Effector memory CD4-positive, alpha-beta T cell (primary cell): ENCODE results near the gene PTPA.

ENCODE experiments used
- DNase-seq, 3 donors: peaks; one replicate each; pipeline ENCODE4 v3.0.0-alpha.2; 2020
- H3K27ac ChIP-seq: 2 replicates; pipeline ENCODE4 v1.7.0; 2013; ENCODE audit warnings: mild to moderate bottlenecking, low read length, moderate library complexity; ENCODE audit not compliant: insufficient read depth, poor library complexity, severe bottlenecking
- H3K27me3 ChIP-seq: replicated peaks from 2 replicates; pipeline ENCODE4 v1.7.0; 2013; ENCODE audit warnings: mild to moderate bottlenecking, low read length; ENCODE audit not compliant: insufficient read depth, control insufficient read depth, poor library complexity, severe bottlenecking
- H3K36me3 ChIP-seq: 2 replicates; pipeline ENCODE4 v1.7.0; 2013; ENCODE audit warnings: mild to moderate bottlenecking, low read length, moderate library complexity; ENCODE audit not compliant: control insufficient read depth, insufficient read depth
- H3K4me1 ChIP-seq: 2 replicates; pipeline ENCODE4 v1.7.0; 2013; ENCODE audit warnings: low read length, mild to moderate bottlenecking; ENCODE audit not compliant: control insufficient read depth, insufficient read depth, poor library complexity, severe bottlenecking
- H3K4me3 ChIP-seq: 2 replicates; pipeline ENCODE4 v1.7.0; 2013; ENCODE audit warnings: low read length, low read depth, mild to moderate bottlenecking; ENCODE audit not compliant: insufficient read depth, poor library complexity, severe bottlenecking
- H3K9me3 ChIP-seq: 2 replicates; pipeline ENCODE4 v1.7.0; 2013; ENCODE audit warnings: mild to moderate bottlenecking, low read length, moderate library complexity; ENCODE audit not compliant: control insufficient read depth

PTPA gene

DNA sequence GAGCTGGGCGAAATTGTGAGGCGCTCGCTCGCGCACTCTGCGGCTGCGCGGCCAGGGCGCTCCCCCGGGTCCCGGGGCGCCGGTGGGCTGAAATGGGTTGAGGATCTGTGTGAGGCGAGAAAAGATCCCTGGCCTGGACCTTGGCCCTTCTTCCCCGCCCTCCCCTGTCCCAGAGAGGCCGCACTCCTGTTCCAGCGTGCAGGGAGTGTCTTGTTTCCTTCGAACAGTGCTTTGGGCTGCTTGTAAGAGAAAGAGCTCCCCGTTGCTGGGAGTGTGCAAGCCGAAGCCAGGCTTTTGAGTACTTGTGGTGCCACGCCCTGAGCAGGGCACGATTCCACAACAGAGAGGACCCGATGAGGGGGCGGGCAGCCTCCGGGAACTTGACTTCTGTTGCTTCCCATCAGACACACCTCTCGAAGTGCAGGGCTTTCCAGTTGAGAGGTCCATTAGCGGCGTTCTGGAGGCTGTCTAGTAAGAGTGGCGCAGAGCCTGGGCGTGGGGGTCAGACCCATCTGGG lies 29.8 kb upstream of the PTPA start:
- no peaks in the 10 kb centered on the region for H3K27me3 ChIP-seq
- H3K36me3 ChIP-seq, result peaks cover 17% of the 10 kb centered on the region
- H3K4me1 ChIP-seq, result peaks cover 8% of the 10 kb centered on the region
- peak overlapping the region; percentile 85 for H3K4me3 ChIP-seq
- no peak for DNase-seq
- peak overlapping the region; percentile 61 for H3K27ac ChIP-seq
- no peaks in the 10 kb centered on the region for H3K9me3 ChIP-seq

DNA sequence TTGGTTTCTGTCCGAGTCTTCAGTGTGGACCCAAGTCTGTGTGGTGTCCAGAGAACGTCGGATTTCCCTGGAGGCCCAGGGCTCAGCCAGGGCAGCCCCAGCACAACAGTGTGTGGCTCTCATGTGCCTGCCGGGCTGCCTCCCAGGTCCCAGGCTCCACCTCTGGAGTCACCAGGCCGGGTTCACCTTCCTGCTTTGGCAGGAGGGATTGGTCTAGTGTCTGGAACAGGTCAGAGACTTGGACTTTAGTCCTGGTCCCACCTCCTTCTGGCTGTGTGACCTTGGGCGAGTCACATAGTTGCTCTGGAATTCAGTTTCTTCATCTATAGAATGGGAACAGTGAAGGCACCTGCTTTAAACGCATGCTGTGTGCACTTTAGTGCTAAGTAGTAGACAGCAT lies 27.1 kb upstream of the PTPA start:
- H3K4me3 ChIP-seq, result no peak overlapping the region
- no peak for DNase-seq
- H3K27me3 ChIP-seq, result no peaks in the 10 kb centered on the region
- H3K4me1 ChIP-seq, result peaks cover 8% of the 10 kb centered on the region
- no peaks in the 10 kb centered on the region for H3K9me3 ChIP-seq
- peaks cover 31% of the 10 kb centered on the region for H3K36me3 ChIP-seq
- H3K27ac ChIP-seq, result no peak overlapping the region

DNA sequence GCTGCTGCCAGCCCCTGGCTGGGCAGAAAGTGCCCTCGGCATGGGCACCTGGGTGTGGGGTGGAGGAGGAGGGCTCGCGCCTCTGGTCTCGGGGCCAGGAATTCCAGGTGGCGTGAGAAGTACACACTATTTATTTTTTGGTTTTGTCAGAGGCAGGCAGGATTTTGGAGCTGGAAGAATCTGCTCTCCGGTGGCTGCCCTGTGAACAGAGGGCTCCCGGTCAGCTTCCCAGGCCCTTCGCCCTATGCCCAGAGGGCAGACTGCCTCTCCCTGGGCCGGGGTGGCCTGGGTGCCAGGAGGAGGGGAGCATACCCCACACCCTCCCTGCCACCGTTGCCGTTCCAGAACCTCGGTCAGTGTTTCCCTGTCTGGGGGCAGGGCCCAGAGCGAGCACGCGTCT lies 22.0 kb upstream of the PTPA start:
- Histone ChIP-seq H3K4me3 (no peak overlapping the region), H3K9me3 (no peaks in the 10 kb centered on the region), H3K27me3 (no peaks in the 10 kb centered on the region), H3K27ac (no peak overlapping the region), H3K36me3 (peaks cover 47% of the 10 kb centered on the region), H3K4me1 (no peaks in the 10 kb centered on the region)
- no peak for DNase-seq

DNA sequence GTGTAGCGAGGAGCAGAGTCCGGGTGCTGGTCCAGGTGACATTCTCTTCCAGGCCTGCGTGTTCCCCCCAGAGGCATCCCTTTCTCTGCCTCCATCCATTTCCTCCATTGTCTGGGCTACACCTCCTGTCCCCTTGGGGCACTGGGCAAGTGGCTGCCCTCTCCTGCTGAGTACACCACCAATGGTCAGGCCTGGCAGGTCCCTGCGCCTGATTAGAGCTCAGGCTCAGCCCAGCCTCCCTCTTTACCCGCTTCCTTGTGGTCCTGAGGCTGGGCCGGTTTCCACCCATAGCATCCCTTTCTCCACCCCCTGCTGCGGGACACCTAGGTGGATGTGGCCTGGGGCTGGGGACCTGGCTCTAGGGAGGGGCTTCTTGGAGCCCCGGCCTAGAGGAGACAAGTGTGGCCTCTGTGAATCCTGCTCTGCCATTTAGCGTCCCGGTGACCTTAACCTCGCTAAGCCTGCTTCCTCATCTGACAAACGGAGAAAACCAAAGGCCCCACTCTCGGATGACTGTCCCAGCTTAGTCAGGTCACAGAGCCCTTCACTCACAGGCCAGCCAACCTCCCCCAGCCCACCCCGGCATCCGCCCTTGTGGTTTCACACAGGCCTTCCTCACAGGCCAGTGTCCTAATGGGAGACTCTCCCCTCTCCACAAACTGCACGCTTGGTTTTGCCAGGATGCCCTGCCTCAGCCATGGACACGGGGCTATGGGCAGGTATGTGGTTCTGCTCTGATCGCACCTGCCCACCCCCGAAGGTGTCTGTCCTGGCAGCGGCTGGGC lies 17.4 kb upstream of the PTPA start:
- DNase-seq, result no peak
- peaks cover 18% of the 10 kb centered on the region for H3K36me3 ChIP-seq
- H3K4me1 ChIP-seq, result no peaks in the 10 kb centered on the region
- no peaks in the 10 kb centered on the region for H3K27me3 ChIP-seq
- no peak overlapping the region for H3K4me3 ChIP-seq
- no peak overlapping the region for H3K27ac ChIP-seq
- no peaks in the 10 kb centered on the region for H3K9me3 ChIP-seq

DNA sequence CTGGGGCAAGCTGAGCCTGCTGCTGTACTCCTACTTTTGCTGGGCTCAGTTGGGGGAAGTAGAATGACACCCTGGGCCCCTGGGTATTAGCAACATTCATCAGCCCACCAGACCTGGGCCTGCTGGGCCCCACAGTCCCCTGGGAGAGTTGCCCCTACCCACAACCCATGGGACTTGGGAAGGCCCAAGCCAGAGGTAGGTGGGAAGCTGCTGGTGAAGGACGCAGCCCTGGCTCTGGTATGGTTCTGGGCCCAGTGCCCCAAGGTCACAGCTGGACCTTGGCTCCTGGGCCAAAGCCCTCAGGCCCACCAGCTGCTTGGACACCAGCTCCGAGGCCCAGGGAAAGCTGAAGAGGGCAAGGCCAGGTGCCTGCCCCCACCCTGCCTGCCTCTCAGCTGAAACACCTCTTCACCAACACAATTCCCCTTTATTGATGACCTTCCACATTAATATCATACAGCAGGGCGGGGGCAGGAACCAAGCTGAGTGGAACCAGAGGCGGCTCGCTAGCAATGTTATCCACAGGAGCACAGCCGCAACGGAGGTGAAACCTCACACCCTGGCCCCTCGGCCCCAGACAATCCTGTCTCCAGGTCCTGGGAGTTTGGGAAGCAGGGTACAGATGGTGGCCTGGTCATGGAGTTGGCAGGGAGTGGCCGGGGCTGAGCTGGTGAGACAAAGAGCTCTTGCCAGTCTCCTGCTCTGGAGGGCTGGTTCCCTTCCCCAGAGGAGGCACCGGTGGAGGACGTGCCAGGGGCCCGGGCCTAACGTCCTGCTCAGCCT lies 16.6 kb upstream of the PTPA start:
- Histone ChIP-seq H3K36me3 (peaks cover 11% of the 10 kb centered on the region), H3K9me3 (no peaks in the 10 kb centered on the region)
- DNase-seq, result no peak

DNA sequence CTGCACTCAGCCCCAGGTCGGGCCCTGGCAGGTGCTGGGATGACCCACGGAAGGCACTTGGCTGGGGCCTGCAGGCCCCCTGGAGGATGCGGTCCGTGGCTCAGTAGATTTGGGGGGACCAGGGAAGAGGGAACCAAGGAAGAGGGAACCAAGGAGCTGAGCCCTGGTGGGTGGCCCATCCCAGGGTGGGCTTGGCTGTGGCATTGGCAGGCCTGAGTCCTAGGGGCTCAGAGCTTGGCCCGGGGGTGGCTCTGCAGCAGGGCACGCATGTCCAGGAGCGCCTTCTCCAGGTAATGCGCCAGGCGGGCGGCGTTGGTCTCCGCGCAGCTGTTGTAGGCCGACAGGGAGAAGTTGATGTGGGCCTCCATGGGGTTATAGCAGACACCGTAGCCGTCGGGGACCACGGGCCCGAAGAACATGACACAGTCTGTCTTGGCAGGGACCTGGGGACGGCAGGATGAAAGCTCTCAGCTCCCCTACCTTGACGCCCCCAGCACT lies 16.0 kb upstream of the PTPA start:
- H3K36me3 ChIP-seq, result peaks cover 5% of the 10 kb centered on the region
- H3K9me3 ChIP-seq, result no peaks in the 10 kb centered on the region
- no peaks in the 10 kb centered on the region for H3K4me1 ChIP-seq
- H3K4me3 ChIP-seq, result no peak overlapping the region
- no peaks in the 10 kb centered on the region for H3K27me3 ChIP-seq
- no peak for DNase-seq
- H3K27ac ChIP-seq, result no peak overlapping the region

More for the DNA sequence above, 16.6 kb upstream of the PTPA start:
- Histone ChIP-seq H3K27me3 (no peaks in the 10 kb centered on the region), H3K27ac (no peak overlapping the region), H3K4me3 (no peak overlapping the region), H3K4me1 (no peaks in the 10 kb centered on the region)

DNA sequence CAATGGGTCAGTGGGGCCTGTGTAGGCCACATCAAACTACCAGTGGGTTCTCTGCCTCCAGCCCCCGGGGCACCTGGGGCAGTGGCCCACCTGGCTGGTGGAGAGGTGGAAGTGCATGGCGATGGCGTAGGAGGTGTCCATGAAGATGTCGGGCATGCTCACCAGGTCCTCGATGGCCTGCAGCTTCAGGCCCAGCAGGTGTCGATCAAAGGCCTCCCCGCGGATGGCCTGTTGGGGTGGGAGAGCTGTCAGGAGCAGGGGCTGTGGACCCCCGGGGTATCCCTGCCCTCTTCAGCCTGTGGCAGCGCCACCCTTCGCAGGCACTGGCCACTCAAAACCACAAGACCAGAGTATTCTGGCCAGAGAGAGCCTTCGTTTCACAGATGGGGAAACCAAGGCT lies 15.3 kb upstream of the PTPA start:
- Histone ChIP-seq H3K27me3 (no peaks in the 10 kb centered on the region), H3K36me3 (no peaks in the 10 kb centered on the region), H3K27ac (no peak overlapping the region), H3K9me3 (no peaks in the 10 kb centered on the region), H3K4me1 (no peaks in the 10 kb centered on the region), H3K4me3 (no peak overlapping the region)
- DNase-seq, result no peak

DNA sequence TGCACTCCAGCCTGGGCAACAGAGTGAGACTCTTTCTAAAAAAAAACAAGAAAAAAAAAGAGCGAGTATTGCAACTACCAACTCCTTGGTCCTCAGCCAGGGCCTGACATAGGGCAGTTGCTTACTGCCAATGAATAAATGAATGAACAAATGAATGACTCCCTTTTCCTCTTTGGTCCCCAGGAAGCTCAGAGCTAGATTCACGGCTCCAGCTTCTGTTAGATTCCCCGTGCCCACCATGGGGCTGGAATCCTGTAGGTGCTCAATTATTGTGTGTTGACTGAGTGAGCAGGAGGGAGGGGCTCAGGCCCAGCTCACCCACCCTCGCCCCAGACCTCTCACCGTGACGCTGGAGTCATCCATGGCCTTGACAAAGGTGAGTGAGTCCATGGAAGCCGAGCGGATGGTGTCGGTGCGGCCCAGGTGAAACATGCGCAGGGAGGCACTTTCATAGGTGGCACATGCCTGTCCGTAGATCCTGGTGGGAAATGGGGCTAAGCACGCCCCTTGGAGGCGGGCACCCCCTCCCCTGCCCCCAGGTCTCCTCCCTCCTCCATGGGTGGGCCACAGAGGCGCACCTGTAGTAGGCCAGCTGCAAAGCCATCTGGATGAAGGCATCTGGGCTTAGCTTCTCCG lies 13.4 kb upstream of the PTPA start:
- H3K36me3 ChIP-seq, result no peaks in the 10 kb centered on the region
- no peak for DNase-seq
- H3K9me3 ChIP-seq, result no peaks in the 10 kb centered on the region
- no peak overlapping the region for H3K27ac ChIP-seq
- no peaks in the 10 kb centered on the region for H3K27me3 ChIP-seq
- no peaks in the 10 kb centered on the region for H3K4me1 ChIP-seq
- H3K4me3 ChIP-seq, result no peak overlapping the region

DNA sequence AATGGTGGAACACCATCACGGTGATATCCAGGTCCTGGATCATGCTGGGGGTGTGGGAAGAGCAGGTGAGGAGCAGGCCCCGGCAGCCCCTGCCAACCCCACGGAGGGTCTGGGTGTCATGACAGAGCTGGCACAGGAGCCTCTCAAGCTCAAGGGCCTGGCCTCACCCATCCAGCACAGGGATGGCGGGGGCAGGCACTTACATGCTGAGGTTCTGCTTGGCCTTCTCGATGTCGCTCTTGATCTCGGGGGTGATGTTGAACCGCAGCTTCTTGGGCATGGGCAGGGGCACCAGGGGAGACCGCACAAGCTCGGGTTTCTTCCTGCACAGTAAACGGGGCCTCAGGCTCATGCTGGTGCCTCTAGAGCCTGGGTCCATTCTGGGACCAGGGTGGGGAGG lies 12.9 kb upstream of the PTPA start:
- no peaks in the 10 kb centered on the region for H3K4me1 ChIP-seq

More for the DNA sequence above, 12.9 kb upstream of the PTPA start:
- DNase-seq, result no peak
- Histone ChIP-seq H3K4me3 (no peak overlapping the region), H3K27me3 (no peaks in the 10 kb centered on the region), H3K36me3 (no peaks in the 10 kb centered on the region), H3K27ac (no peak overlapping the region), H3K9me3 (no peaks in the 10 kb centered on the region)
